Measurements from ENCODE around the gene SLC8A3.

- TF ChIP-seq CTCF (IDR thresholded peaks at IDR 0.05) (no peak), EZH2phosphoT487 (IDR thresholded peaks at IDR 0.05) (no peak), EZH2 (IDR thresholded peaks at IDR 0.05) (no peak)
Measured at GRCh38 chr14:70152704-70153103, 36.0 kb downstream of the SLC8A3 start.

Measured in neural progenitor cell (in vitro differentiated cells).